HepG2 (cell line): ENCODE results near the gene BEST2. TPM values are rescaled to one million over a fixed set of nuclear protein-coding genes. Genes with fewer than 3 reads are reported as not detected.

Experiments
- DMAP1 ChIP-seq: IDR thresholded peaks from 2 replicates; pipeline ENCODE4 v1.6.1; 2016
- HDAC6 ChIP-seq: fragments of 200-600 bp; sonication (generic); IDR thresholded peaks from 2 replicates; pipeline ENCODE4 v1.7.0; 2017; ENCODE audit warnings: mild to moderate bottlenecking, antibody characterized with exemption, low read length, low read depth
- IKZF1 ChIP-seq: fragments of 450-650 bp; IDR thresholded peaks from 2 replicates; pipeline ENCODE4 v1.7.1; 2016
- KAT7 ChIP-seq: IDR thresholded peaks from 2 replicates; pipeline ENCODE4 v1.6.1; 2018; ENCODE audit warnings: borderline replicate concordance, missing compliant biosample characterization
- NR2F1 ChIP-seq, 2 experiments: fragments of 450-650 bp in 1 of 2; formaldehyde crosslinking in 1 of 2; IDR thresholded peaks; 2 replicates each; pipeline versions ENCODE4 v1.5.0 to v1.6.1; 2016 to 2020; ENCODE audit warnings: mild to moderate bottlenecking in 1 of 2, missing compliant biosample characterization in 1 of 2, missing genetic modification reagents in 1 of 2, moderate library complexity in 1 of 2
- STAG1 ChIP-seq: sonication (generic); formaldehyde crosslinking; IDR thresholded peaks from 2 replicates; pipeline ENCODE4 v1.4.0; 2020; ENCODE audit warnings: missing genetic modification reagents
- ZMYM3 ChIP-seq: sonication (generic); formaldehyde crosslinking; IDR thresholded peaks from 2 replicates; pipeline ENCODE4 v1.5.1; 2020; ENCODE audit warnings: mild to moderate bottlenecking, missing genetic modification reagents
- ZNF256 ChIP-seq: sonication (generic); formaldehyde crosslinking; conservative IDR thresholded peaks from 2 replicates; pipeline ENCODE4 v1.4.0; 2020; ENCODE audit warnings: missing genetic modification reagents
- ZNF263 ChIP-seq: sonication (generic); formaldehyde crosslinking; IDR thresholded peaks from 2 replicates; pipeline ENCODE4 v1.4.0; 2020; ENCODE audit warnings: missing genetic modification reagents
- ZNF33B ChIP-seq: sonication (generic); formaldehyde crosslinking; IDR thresholded peaks from 2 replicates; pipeline ENCODE4 v1.5.1; 2020; ENCODE audit warnings: mild to moderate bottlenecking, missing genetic modification reagents
- ZNF460 ChIP-seq: sonication (generic); formaldehyde crosslinking; IDR thresholded peaks from 2 replicates; pipeline ENCODE4 v1.5.1; 2020; ENCODE audit warnings: missing genetic modification reagents, mild to moderate bottlenecking, borderline replicate concordance
- ZNF484 ChIP-seq: sonication (generic); formaldehyde crosslinking; IDR thresholded peaks from 2 replicates; pipeline ENCODE4 v1.5.1; 2020; ENCODE audit warnings: mild to moderate bottlenecking, low read depth, missing genetic modification reagents, borderline replicate concordance
- ZNF510 ChIP-seq: sonication (generic); formaldehyde crosslinking; IDR thresholded peaks from 2 replicates; pipeline ENCODE4 v1.4.0; 2020; ENCODE audit warnings: low read depth, mild to moderate bottlenecking, missing genetic modification reagents
- ZNF878 ChIP-seq: sonication (generic); formaldehyde crosslinking; IDR thresholded peaks from 2 replicates; pipeline ENCODE4 v1.8.1; 2023; ENCODE audit warnings: mild to moderate bottlenecking, missing genetic modification reagents, moderate library complexity
- ZSCAN12 ChIP-seq: sonication (generic); formaldehyde crosslinking; IDR thresholded peaks from 2 replicates; pipeline ENCODE4 v1.9.0; 2021; ENCODE audit warnings: mild to moderate bottlenecking, missing genetic modification reagents
- polyA plus RNA-seq, 8 experiments: library from polyadenylated mRNA; depleted of rRNA in 3 of 8; stranded (reverse) in 7 of 8; unstranded in 1 of 8; fragments of >200 nt; fragmentation: Illumina TruSeq in 4 of 8; extraction: Trizol in 4 of 8; gene quantifications; 2 replicates each; pipeline versions ENCODE4 v1.2.1 to v1.2.3, GENCODE V29; 2011 to 2016; ENCODE audit warnings: low read depth in 4 of 8, missing spikeins in 1 of 8, mixed read lengths in 1 of 8; ENCODE audit not compliant: insufficient read depth in 1 of 8
- total RNA-seq, 5 experiments: library from RNA; depleted of rRNA; stranded (reverse); fragments of >200 nt; fragmentation: Illumina TruSeq; extraction: Trizol; gene quantifications; 2 replicates each; pipeline ENCODE4 v1.2.3, GENCODE V29; 2016; ENCODE audit warnings: low read depth in 1 of 5
- TF ChIP-seq, protein P1 (sequence below): sonication (generic); formaldehyde crosslinking; IDR thresholded peaks from 2 replicates; pipeline ENCODE4 v1.4.0; 2020; ENCODE audit warnings: mild to moderate bottlenecking, missing genetic modification reagents
- TF ChIP-seq, protein P2 (sequence below), 2 experiments: fragments of 450-650 bp in 1 of 2; sonication (generic) in 1 of 2; formaldehyde crosslinking in 1 of 2; IDR thresholded peaks; 2 replicates each; pipeline versions ENCODE4 v1.6.1 to v1.8.0; 2016 to 2022; ENCODE audit warnings: antibody characterized with exemption in 1 of 2, mild to moderate bottlenecking in 1 of 2, missing genetic modification reagents in 1 of 2
- TF ChIP-seq, protein P3 (sequence below), 2 experiments: fragments of 450-650 bp in 1 of 2; sonication (generic) in 1 of 2; formaldehyde crosslinking; IDR thresholded peaks; 2 replicates each; pipeline versions ENCODE4 v1.5.0 to v1.8.0; 2020 to 2022; ENCODE audit warnings: mild to moderate bottlenecking in 1 of 2, missing genetic modification reagents in 1 of 2
- TF ChIP-seq, protein P4 (sequence below): sonication (generic); formaldehyde crosslinking; IDR thresholded peaks from 2 replicates; pipeline ENCODE4 v1.4.0; 2020; ENCODE audit warnings: missing genetic modification reagents

Gene BEST2
- total and polyA plus RNA-seq, 2 of the 13 experiments (the other 11 are each of a cell fraction or from before 2014, with no cell fraction given), result not detected

DNA sequence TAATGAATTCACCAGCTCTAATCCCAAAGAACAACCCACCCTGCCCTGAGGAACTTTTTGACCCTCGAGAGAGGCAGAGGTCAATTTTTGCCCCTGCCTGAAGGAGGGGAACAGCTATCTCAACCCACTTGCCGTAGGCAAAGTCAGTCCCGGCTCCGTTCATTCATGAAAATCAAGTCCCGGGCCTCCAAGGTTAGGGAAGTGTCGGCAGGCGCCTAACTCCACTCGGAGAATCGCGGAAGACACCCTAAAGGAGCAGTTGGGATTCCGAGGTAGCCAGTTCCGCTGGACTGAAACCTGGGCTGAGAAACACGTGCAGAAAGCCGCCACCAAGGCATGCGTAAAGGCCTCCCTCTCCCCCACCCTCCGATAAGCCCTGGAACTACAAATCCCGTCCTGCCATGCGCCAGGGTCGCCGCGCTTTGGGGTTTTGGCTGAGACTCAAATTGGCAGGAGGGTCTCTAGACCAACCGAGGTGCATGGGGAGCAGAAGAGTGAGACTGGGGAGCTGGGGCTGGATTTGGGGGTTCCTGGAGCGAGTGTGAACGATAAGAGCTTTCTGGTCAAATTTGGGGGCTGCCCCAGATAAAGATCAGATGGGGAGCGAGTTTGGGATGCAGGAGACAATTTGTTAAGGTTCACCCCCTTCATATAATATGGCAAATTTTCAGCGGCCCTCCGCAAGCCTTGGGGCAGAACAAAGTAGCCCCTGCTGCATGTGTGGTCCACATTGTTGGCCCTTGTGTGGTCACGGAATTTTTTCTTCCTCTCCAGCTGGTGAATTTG is 27.8 kb upstream of the BEST2 start, which contains the start of gene TNPO2 (continued):
- no peak for TF ChIP-seq NR2F1 (CRISPR knock-in tag; IDR thresholded peaks at IDR 0.05)
- no peak; the same call in 1 of the 2 replicates for TF ChIP-seq ZNF256
- TF ChIP-seq STAG1 (CRISPR knock-in tag), result no peak
- TF ChIP-seq ZNF510 (CRISPR knock-in tag), result no peak
- TF ChIP-seq, protein P1, sequence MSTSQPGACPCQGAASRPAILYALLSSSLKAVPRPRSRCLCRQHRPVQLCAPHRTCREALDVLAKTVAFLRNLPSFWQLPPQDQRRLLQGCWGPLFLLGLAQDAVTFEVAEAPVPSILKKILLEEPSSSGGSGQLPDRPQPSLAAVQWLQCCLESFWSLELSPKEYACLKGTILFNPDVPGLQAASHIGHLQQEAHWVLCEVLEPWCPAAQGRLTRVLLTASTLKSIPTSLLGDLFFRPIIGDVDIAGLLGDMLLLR (CRISPR knock-in tag), result 0 out of 2 replicates have a peak, but pooled peaks have one; percentile 61
- TF ChIP-seq IKZF1, result no peak
- no peak for TF ChIP-seq HDAC6
- TF ChIP-seq KAT7, result no peak
- TF ChIP-seq DMAP1 (CRISPR knock-in tag), result peak; percentile 85
- TF ChIP-seq ZSCAN12 (CRISPR knock-in tag), result no peak
- TF ChIP-seq, protein P2, sequence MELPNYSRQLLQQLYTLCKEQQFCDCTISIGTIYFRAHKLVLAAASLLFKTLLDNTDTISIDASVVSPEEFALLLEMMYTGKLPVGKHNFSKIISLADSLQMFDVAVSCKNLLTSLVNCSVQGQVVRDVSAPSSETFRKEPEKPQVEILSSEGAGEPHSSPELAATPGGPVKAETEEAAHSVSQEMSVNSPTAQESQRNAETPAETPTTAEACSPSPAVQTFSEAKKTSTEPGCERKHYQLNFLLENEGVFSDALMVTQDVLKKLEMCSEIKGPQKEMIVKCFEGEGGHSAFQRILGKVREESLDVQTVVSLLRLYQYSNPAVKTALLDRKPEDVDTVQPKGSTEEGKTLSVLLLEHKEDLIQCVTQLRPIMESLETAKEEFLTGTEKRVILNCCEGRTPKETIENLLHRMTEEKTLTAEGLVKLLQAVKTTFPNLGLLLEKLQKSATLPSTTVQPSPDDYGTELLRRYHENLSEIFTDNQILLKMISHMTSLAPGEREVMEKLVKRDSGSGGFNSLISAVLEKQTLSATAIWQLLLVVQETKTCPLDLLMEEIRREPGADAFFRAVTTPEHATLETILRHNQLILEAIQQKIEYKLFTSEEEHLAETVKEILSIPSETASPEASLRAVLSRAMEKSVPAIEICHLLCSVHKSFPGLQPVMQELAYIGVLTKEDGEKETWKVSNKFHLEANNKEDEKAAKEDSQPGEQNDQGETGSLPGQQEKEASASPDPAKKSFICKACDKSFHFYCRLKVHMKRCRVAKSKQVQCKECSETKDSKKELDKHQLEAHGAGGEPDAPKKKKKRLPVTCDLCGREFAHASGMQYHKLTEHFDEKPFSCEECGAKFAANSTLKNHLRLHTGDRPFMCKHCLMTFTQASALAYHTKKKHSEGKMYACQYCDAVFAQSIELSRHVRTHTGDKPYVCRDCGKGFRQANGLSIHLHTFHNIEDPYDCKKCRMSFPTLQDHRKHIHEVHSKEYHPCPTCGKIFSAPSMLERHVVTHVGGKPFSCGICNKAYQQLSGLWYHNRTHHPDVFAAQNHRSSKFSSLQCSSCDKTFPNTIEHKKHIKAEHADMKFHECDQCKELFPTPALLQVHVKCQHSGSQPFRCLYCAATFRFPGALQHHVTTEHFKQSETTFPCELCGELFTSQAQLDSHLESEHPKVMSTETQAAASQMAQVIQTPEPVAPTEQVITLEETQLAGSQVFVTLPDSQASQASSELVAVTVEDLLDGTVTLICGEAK (IDR thresholded peaks at IDR 0.05), result no peak
- TF ChIP-seq, protein P2 (CRISPR knock-in tag; IDR thresholded peaks at IDR 0.05), result 0 out of 2 replicates have a peak, but pooled peaks have one; percentile 34
- no peak for TF ChIP-seq ZNF484
- no peak for TF ChIP-seq ZNF460 (CRISPR knock-in tag)
- TF ChIP-seq, protein P3, sequence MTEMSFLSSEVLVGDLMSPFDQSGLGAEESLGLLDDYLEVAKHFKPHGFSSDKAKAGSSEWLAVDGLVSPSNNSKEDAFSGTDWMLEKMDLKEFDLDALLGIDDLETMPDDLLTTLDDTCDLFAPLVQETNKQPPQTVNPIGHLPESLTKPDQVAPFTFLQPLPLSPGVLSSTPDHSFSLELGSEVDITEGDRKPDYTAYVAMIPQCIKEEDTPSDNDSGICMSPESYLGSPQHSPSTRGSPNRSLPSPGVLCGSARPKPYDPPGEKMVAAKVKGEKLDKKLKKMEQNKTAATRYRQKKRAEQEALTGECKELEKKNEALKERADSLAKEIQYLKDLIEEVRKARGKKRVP (CRISPR knock-in tag; IDR thresholded peaks at IDR 0.05), result no peak
- no peak for TF ChIP-seq ZNF878 (CRISPR knock-in tag)
- no peak for TF ChIP-seq ZNF33B (CRISPR knock-in tag)
- TF ChIP-seq, protein P4, sequence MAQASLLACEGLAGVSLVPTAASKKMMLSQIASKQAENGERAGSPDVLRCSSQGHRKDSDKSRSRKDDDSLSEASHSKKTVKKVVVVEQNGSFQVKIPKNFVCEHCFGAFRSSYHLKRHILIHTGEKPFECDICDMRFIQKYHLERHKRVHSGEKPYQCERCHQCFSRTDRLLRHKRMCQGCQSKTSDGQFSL (CRISPR knock-in tag), result peak; percentile 54; the same call in 1 of the 2 replicates
- TF ChIP-seq ZNF263 (CRISPR knock-in tag), result 0 out of 2 replicates have a peak, but pooled peaks have one; percentile 17
- TF ChIP-seq ZMYM3, result no peak
